Ascending aorta (tissue), 2 donors: Measurements from ENCODE around the gene FAM180B. TPM values are rescaled to one million over a fixed set of nuclear protein-coding genes. Genes with fewer than 3 reads are reported as not detected.
A peak's percentile ranks its signal among the peaks of the same experiment; 100 is the strongest.
"Not testable (repeated sequence)": the region's sequence is repeated elsewhere in the genome, so short reads cannot be mapped to it uniquely, and the experiment has no call there.

ENCODE experiments used
- DNase-seq, 2 donors: peaks; one replicate each; pipeline ENCODE4 v3.0.0-alpha.2; 2019; ENCODE audit warnings: low spot score in 2 of 2
- H3K27ac ChIP-seq, 2 donors: fragments of 200-600 bp; sonication (generic); one replicate each; pipeline ENCODE4 v1.5.1; 2016 to 2017; ENCODE audit warnings: mild to moderate bottlenecking in 1 of 2
- H3K27me3 ChIP-seq: fragments of 200-600 bp; sonication (generic); one replicate; pipeline ENCODE4 v1.5.1; 2017
- H3K36me3 ChIP-seq, 2 donors: fragments of 200-600 bp; sonication (generic); one replicate each; pipeline ENCODE4 v1.5.1; 2016
- H3K4me1 ChIP-seq, 2 donors: fragments of 200-600 bp; sonication (generic); one replicate each; pipeline ENCODE4 v1.5.1; 2016 to 2017; ENCODE audit warnings: mild to moderate bottlenecking in 1 of 2
- H3K4me3 ChIP-seq, 2 donors: fragments of 200-600 bp; sonication (generic); one replicate each; pipeline ENCODE4 v1.5.1; 2016 to 2017; ENCODE audit warnings: mild to moderate bottlenecking in 1 of 2
- H3K9me3 ChIP-seq, 2 donors: fragments of 200-600 bp; sonication (generic); one replicate each; pipeline ENCODE4 v1.5.1; 2016
- CTCF ChIP-seq, 3 experiments: fragments of 200-600 bp in 2 of 3; fragments of 450-650 bp in 1 of 3; sonication (generic) in 2 of 3; IDR thresholded peaks; one replicate each; pipeline ENCODE4 v1.5.1; 2016 to 2019; ENCODE audit warnings: antibody characterized with exemption in 3 of 3, mild to moderate bottlenecking in 1 of 3, moderate library complexity in 1 of 3
- intact Hi-C: fragments of 100-400 bp; cut with DNase I; formaldehyde crosslinking; loops from one replicate; pipeline ENCODE4 v1.15.1; 2023
- total RNA-seq: library from RNA; depleted of rRNA; stranded (reverse); fragments of >200 nt; gene quantifications from one replicate; pipeline ENCODE4 v1.1.0, GENCODE V29; 2016

FAM180B gene
- total RNA-seq, 1 donor from 2014 or later = not detected

- Histone ChIP-seq H3K27me3 (no peaks in the 10 kb centered on the region), H3K4me1 (peaks cover 0 to 20% of the 10 kb centered on the region in 2 donors), H3K4me3 (no peak overlapping the region), H3K9me3 (no peaks in the 10 kb centered on the region), H3K36me3 (no peaks in the 10 kb centered on the region), H3K27ac (no peak overlapping the region)
- no peak for TF ChIP-seq CTCF (IDR thresholded peaks at IDR 0.05)
- DNase-seq = no peak
- intact Hi-C loops = no loop called here
These were observed 41.2 kb upstream of the FAM180B start for GRCh38 chr11:47545298-47545697.

- DNase-seq, H3K36me3 ChIP-seq, intact Hi-C loops, H3K27me3 ChIP-seq, H3K27ac ChIP-seq, H3K4me3 ChIP-seq, H3K9me3 ChIP-seq: not testable (repeated sequence)
- H3K4me1 ChIP-seq = peaks cover 0 to 25% of the 10 kb centered on the region in 2 donors
These were observed 40.2 kb upstream of the FAM180B start for GRCh38 chr11:47546274-47546673.

- Histone ChIP-seq H3K27ac (no peak overlapping the region), H3K27me3 (no peaks in the 10 kb centered on the region), H3K9me3 (no peaks in the 10 kb centered on the region), H3K4me3 (no peak overlapping the region), H3K4me1 (peaks cover 0 to 28% of the 10 kb centered on the region in 2 donors), H3K36me3 (no peaks in the 10 kb centered on the region)
- intact Hi-C loops = loop anchor here (5.0 kb wide), 2 partner anchors 38 to 83 kb away; no protein-coding TSS in a partner anchor
- TF ChIP-seq CTCF (IDR thresholded peaks at IDR 0.05) = no peak
- no peak for DNase-seq
These were observed 36.0 kb upstream of the FAM180B start for GRCh38 chr11:47550288-47551047.

GRCh38 chr11:47551086-47551485 lies 35.4 kb upstream of the FAM180B start:
- no peak for DNase-seq
- H3K27me3 ChIP-seq = no peaks in the 10 kb centered on the region
- intact Hi-C loops = loop anchor here (5.0 kb wide), 2 partner anchors 39 to 84 kb away; no protein-coding TSS in a partner anchor
- peak overlapping the region in 1 of 2 donors; percentile 88 for H3K27ac ChIP-seq
- no peaks in the 10 kb centered on the region for H3K36me3 ChIP-seq
- no peaks in the 10 kb centered on the region for H3K9me3 ChIP-seq
- H3K4me1 ChIP-seq = peaks cover 0 to 28% of the 10 kb centered on the region in 2 donors
- no peak for TF ChIP-seq CTCF (IDR thresholded peaks at IDR 0.05)
- peak overlapping the region; percentile 84 to 91 for H3K4me3 ChIP-seq

GRCh38 chr11:47552056-47552565 lies 34.4 kb upstream of the FAM180B start:
- peak overlapping the region; percentile 84 to 91 for H3K4me3 ChIP-seq
- no peaks in the 10 kb centered on the region for H3K27me3 ChIP-seq
- H3K9me3 ChIP-seq = no peaks in the 10 kb centered on the region
- H3K27ac ChIP-seq = peak overlapping the region; percentile 88 to 89
- no peak for TF ChIP-seq CTCF (IDR thresholded peaks at IDR 0.05)
- intact Hi-C loops = loop anchor here (2.0 to 5.0 kb wide), 4 partner anchors 19 to 85 kb away; partner anchors contain the start of genes KBTBD4 and NDUFS3
- no peaks in the 10 kb centered on the region for H3K36me3 ChIP-seq
- DNase-seq = no peak
- H3K4me1 ChIP-seq = peaks cover 0 to 28% of the 10 kb centered on the region in 2 donors
